K562 (cell line): ENCODE data around the gene KRT4.

Experiments
- KDM5B ChIP-seq: fragments of 200-600 bp; sonication (generic); IDR thresholded peaks from 2 replicates; pipeline ENCODE4 v1.6.1; 2012; ENCODE audit warnings: low read depth, mild to moderate bottlenecking, moderate library complexity, low read length, control low read depth, inconsistent platforms; ENCODE audit not compliant: insufficient replicate concordance
- ZNF253 ChIP-seq: fragments of 250-450 bp; sonication (Bioruptor Pico); conservative IDR thresholded peaks from 2 replicates; pipeline ENCODE4 v1.6.1; 2021; ENCODE audit warnings: mild to moderate bottlenecking

DNA sequence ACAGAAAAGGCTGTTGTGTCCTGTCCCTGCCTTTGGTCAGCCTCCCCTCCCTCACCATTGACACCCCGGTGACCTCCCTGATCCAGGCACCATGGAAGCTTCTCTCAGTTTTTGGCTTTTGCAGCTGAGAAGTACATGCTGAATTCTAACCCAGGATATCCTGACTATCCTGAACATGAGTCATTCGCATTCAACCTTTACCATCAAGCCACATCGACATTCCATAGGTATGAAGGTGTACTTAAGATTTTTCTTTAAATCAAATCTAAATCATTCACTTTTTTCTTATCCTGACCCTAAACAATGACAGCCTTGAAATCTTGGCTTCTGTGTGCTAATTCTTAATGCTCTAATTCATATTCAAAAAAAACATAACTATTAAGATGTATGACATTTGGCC lies 43.6 kb upstream of the KRT4 start:
- no peak for TF ChIP-seq KDM5B
- TF ChIP-seq ZNF253 (CRISPR knock-in tag): no peak
